ENCODE measurements around the gene ADCY2. TPM values are rescaled to one million over a fixed set of nuclear protein-coding genes. Genes with fewer than 3 reads are reported as not detected.

The ADCY2 gene
- total RNA-seq, 4 donors from 2014 or later = 4.8 to 9.1 (median 5.7) TPM

DNA sequence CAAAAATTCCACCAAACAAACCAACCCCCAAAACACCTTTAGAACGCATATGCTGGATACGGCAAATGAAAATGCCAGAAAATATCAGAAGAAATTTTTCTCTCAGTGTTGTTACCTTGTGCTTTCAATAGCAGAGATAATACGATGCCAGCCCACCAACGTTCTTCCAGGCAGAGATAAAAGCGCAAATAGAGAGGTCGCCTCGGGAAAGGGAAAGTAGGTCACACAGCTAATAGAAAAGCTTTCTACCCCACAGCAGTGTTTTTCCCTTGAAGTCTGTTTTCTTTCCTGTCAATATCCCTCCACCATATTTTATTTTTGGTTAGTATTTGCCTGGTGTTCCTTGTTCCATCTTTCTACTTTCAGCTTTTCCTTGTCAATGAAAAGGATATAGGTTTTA is 353.7 kb downstream of the ADCY2 start:
- 89% methylated on average over 7 of the region's 7 CpGs for WGBS
- TF ChIP-seq, protein P1, sequence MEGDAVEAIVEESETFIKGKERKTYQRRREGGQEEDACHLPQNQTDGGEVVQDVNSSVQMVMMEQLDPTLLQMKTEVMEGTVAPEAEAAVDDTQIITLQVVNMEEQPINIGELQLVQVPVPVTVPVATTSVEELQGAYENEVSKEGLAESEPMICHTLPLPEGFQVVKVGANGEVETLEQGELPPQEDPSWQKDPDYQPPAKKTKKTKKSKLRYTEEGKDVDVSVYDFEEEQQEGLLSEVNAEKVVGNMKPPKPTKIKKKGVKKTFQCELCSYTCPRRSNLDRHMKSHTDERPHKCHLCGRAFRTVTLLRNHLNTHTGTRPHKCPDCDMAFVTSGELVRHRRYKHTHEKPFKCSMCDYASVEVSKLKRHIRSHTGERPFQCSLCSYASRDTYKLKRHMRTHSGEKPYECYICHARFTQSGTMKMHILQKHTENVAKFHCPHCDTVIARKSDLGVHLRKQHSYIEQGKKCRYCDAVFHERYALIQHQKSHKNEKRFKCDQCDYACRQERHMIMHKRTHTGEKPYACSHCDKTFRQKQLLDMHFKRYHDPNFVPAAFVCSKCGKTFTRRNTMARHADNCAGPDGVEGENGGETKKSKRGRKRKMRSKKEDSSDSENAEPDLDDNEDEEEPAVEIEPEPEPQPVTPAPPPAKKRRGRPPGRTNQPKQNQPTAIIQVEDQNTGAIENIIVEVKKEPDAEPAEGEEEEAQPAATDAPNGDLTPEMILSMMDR (IDR thresholded peaks at IDR 0.05) = no peak
- TF ChIP-seq POLR2AphosphoS5 (IDR thresholded peaks at IDR 0.05) (no peak), POLR2A (IDR thresholded peaks at IDR 0.05; ENCODE audit: low read depth) (no peak), EP300 (IDR thresholded peaks at IDR 0.05) (no peak)
- Histone ChIP-seq H3K27ac (replicated peaks in 1 of 4) (no peak overlapping the region), H3K9me3 (no peaks in the 10 kb centered on the region), H3K4me3 (no peak overlapping the region), H3K27me3 (no peaks in the 10 kb centered on the region), H3K4me1 (peaks cover 0 to 4% (median 0%) of the 10 kb centered on the region in 4 donors), H3K36me3 (no peaks in the 10 kb centered on the region)
- no peak for DNase-seq (ENCODE audit: extremely low spot score)
- intact Hi-C loops (cut with DNase I) = loop anchor here (5.0 kb wide), 1 partner anchor 352 kb away; the partner anchor contains the start of gene ADCY2

DNA sequence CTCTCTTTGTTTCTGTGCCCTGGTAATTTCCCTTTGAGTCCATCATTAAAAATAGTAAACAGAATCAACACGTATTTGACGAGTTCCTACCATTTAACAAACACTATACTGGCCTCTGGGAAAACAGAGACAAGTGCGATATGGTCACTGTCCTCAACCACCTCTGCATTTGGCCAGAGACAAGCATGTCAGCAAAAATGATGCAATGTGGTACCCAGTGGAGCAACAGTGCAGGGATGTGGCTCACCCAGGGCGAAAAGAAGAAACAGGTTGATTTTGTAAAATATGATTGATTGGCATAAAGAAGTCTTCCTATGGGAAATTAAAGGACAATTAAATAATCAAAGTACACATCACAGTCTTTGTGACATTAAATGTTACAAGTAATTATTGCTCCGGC is 355.9 kb downstream of the ADCY2 start:
- intact Hi-C loops (cut with DNase I) = no loop called here
- Histone ChIP-seq H3K4me3 (no peak overlapping the region), H3K4me1 (no peaks in the 10 kb centered on the region), H3K9me3 (no peaks in the 10 kb centered on the region), H3K27ac (replicated peaks in 1 of 4) (no peak overlapping the region), H3K27me3 (no peaks in the 10 kb centered on the region), H3K36me3 (no peaks in the 10 kb centered on the region)
- DNase-seq (ENCODE audit: extremely low spot score) = no peak
- 92% methylated on average over 5 of the region's 5 CpGs for WGBS
- TF ChIP-seq, protein P1 (IDR thresholded peaks at IDR 0.05) = no peak
- TF ChIP-seq POLR2AphosphoS5 (IDR thresholded peaks at IDR 0.05) (no peak), EP300 (IDR thresholded peaks at IDR 0.05) (no peak), POLR2A (IDR thresholded peaks at IDR 0.05; ENCODE audit: low read depth) (no peak)

- 44% methylated on average over 3 of the region's 3 CpGs for WGBS
- Histone ChIP-seq H3K27me3 (no peaks in the 10 kb centered on the region), H3K36me3 (peaks cover 0 to 4% (median 0%) of the 10 kb centered on the region in 4 donors), H3K27ac (replicated peaks in 1 of 4) (no peak overlapping the region), H3K9me3 (no peaks in the 10 kb centered on the region), H3K4me3 (no peak overlapping the region), H3K4me1 (no peaks in the 10 kb centered on the region)
- TF ChIP-seq EP300 (IDR thresholded peaks at IDR 0.05) (no peak), POLR2AphosphoS5 (IDR thresholded peaks at IDR 0.05) (no peak), POLR2A (IDR thresholded peaks at IDR 0.05; ENCODE audit: low read depth) (no peak)
- TF ChIP-seq, protein P1 (IDR thresholded peaks at IDR 0.05) = no peak
- no peak for DNase-seq (ENCODE audit: extremely low spot score)
- intact Hi-C loops (cut with DNase I) = no loop called here
Observed at GRCh38 chr5:7753181-7753580, 357.2 kb downstream of the ADCY2 start.

GRCh38 chr5:7753596-7753995 is 357.7 kb downstream of the ADCY2 start:
- H3K9me3 ChIP-seq = no peaks in the 10 kb centered on the region
- TF ChIP-seq, protein P1 (IDR thresholded peaks at IDR 0.05) = no peak
- no peak for TF ChIP-seq POLR2AphosphoS5 (IDR thresholded peaks at IDR 0.05)
- TF ChIP-seq POLR2A (IDR thresholded peaks at IDR 0.05; ENCODE audit: low read depth) = no peak
- TF ChIP-seq EP300 (IDR thresholded peaks at IDR 0.05) = no peak
- no peak for DNase-seq (ENCODE audit: extremely low spot score)
- peaks cover 0 to 4% (median 0%) of the 10 kb centered on the region in 4 donors for H3K36me3 ChIP-seq
- 100% methylated on average over 1 of the region's 1 CpG for WGBS
- H3K27ac ChIP-seq (replicated peaks in 1 of 4) = no peak overlapping the region
- intact Hi-C loops (cut with DNase I) = no loop called here
- H3K4me1 ChIP-seq = no peaks in the 10 kb centered on the region
- H3K27me3 ChIP-seq = no peaks in the 10 kb centered on the region
- H3K4me3 ChIP-seq = no peak overlapping the region

DNA sequence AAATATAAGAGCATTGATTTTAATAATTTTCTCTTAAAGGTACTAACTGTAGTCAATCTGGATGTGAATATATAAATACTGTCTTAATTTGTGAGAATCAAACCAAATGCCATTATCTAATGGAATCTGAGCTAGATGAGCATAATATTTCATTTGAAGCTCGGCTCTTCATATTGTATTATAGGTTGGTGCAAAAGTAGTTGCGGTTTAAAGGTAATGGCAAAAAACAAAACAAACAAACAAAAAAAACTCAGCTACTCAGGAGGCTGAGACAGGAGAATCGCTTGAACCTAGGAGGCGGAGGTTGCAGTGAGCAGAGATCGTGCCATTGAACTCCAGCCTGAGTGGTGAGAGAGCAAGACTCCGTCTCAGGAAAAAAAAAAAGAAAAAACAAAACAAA is 358.6 kb downstream of the ADCY2 start:
- WGBS = 86% methylated on average over 6 of the region's 6 CpGs
- intact Hi-C loops (cut with DNase I) = no loop called here
- no peaks in the 10 kb centered on the region for H3K27me3 ChIP-seq
- TF ChIP-seq POLR2AphosphoS5 (IDR thresholded peaks at IDR 0.05) (no peak), EP300 (IDR thresholded peaks at IDR 0.05) (no peak), POLR2A (IDR thresholded peaks at IDR 0.05; ENCODE audit: low read depth) (no peak)
- TF ChIP-seq, protein P1 (IDR thresholded peaks at IDR 0.05) = no peak
- H3K4me3 ChIP-seq = no peak overlapping the region
- H3K36me3 ChIP-seq = peaks cover 0 to 4% (median 0%) of the 10 kb centered on the region in 4 donors
- H3K27ac ChIP-seq (replicated peaks in 1 of 4) = no peak overlapping the region
- H3K4me1 ChIP-seq = no peaks in the 10 kb centered on the region
- H3K9me3 ChIP-seq = no peaks in the 10 kb centered on the region
- DNase-seq (ENCODE audit: extremely low spot score) = no peak
